Measurements from ENCODE around the gene HIF1AN.
"Not testable (repeated sequence)": the region's sequence is repeated elsewhere in the genome, so short reads cannot be mapped to it uniquely, and the experiment has no call there.

The HIF1AN gene

DNA sequence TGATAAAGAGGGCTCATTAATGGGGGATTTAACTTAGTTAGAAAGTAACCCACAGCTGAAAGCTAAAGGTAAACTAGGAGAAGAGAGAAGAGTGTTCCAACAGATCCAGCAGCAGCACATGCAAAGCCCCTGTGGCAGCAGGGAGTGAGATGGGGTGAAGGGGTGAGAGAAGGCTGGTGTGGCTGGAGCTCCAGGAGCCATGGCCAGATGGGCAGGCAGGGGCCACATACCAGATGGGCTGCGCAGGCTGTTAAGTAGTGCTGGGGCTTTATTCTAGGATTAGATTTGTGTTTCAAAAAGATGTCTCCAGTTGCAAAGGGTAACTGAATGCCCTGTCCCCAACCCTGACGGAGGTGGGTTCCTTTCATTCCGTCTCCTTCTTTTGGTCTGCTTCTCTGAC is 33.2 kb downstream of the HIF1AN start:
- Histone ChIP-seq H3K79me2 (no peaks in the 10 kb centered on the region), H3K27ac (no peak overlapping the region), H3K36me3 (ENCODE audit: control insufficient read depth, insufficient read depth, low read length) (no peaks in the 10 kb centered on the region), H3K4me1 (no peaks in the 10 kb centered on the region), H2AFZ (no peak overlapping the region), H3K9ac (no peak overlapping the region), H3K27me3 (ENCODE audit: control insufficient read depth, insufficient read depth, low read length) (no peaks in the 10 kb centered on the region), H3K9me3 (ENCODE audit: control insufficient read depth, low read length) (no peaks in the 10 kb centered on the region), H3K4me2 (ENCODE audit: low read length) (no peak overlapping the region), H3K4me3 (ENCODE audit: low read depth, low read length) (no peak overlapping the region)
- TF ChIP-seq, protein P1, sequence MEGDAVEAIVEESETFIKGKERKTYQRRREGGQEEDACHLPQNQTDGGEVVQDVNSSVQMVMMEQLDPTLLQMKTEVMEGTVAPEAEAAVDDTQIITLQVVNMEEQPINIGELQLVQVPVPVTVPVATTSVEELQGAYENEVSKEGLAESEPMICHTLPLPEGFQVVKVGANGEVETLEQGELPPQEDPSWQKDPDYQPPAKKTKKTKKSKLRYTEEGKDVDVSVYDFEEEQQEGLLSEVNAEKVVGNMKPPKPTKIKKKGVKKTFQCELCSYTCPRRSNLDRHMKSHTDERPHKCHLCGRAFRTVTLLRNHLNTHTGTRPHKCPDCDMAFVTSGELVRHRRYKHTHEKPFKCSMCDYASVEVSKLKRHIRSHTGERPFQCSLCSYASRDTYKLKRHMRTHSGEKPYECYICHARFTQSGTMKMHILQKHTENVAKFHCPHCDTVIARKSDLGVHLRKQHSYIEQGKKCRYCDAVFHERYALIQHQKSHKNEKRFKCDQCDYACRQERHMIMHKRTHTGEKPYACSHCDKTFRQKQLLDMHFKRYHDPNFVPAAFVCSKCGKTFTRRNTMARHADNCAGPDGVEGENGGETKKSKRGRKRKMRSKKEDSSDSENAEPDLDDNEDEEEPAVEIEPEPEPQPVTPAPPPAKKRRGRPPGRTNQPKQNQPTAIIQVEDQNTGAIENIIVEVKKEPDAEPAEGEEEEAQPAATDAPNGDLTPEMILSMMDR (IDR thresholded peaks at IDR 0.05), result no peak

DNA sequence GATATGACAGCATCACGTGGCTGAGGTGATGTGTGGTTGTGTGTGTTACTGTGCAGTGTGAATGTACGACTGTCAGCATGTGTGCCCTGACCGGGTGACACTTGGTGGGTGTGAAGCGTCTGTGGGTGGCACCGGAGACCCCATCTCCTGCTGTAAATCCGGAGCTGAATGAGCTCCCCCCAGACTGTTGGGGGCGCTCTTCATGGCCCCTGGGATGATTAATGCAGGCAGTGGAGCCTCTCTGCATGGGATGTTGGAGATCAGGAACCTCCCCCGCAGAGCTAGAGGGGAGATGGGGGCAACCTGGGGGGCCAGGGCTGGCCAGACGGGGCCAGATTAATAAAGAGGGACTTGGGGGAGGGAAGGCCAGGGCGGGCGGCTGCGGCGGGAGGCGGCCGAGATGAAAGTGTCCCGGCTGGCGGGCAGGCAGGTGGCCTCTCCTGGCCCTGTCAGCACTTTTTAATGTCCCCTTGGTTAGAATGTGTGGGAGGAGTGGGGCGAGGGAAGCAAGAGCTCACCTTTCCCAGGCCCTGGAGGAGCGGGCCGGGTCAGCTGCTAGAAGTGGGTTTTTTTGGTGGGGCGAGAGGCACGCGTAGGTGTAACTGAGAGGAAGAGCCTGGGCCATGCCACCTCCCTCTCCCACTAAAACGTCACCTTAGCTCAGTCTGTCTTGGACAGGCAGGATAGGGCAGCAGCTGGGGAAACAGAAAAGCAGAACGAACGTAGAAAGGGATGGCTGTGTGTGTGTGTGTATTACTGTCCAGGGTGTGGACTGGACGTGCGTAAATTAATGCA is 34.1 kb downstream of the HIF1AN start:
- H3K9me3 ChIP-seq (ENCODE audit: control insufficient read depth, low read length), result no peaks in the 10 kb centered on the region
- no peaks in the 10 kb centered on the region for H3K27me3 ChIP-seq (ENCODE audit: control insufficient read depth, insufficient read depth, low read length)
- no peak overlapping the region for H3K9ac ChIP-seq
- H2AFZ ChIP-seq, result peak overlapping the region; percentile 67
- no peaks in the 10 kb centered on the region for H3K4me1 ChIP-seq
- TF ChIP-seq, protein P1 (IDR thresholded peaks at IDR 0.05), result no peak
- no peak overlapping the region for H3K27ac ChIP-seq
- H3K4me2 ChIP-seq (ENCODE audit: low read length), result no peak overlapping the region
- H3K36me3 ChIP-seq (ENCODE audit: control insufficient read depth, insufficient read depth, low read length), result no peaks in the 10 kb centered on the region
- H3K4me3 ChIP-seq (ENCODE audit: low read depth, low read length), result no peak overlapping the region
- no peaks in the 10 kb centered on the region for H3K79me2 ChIP-seq

DNA sequence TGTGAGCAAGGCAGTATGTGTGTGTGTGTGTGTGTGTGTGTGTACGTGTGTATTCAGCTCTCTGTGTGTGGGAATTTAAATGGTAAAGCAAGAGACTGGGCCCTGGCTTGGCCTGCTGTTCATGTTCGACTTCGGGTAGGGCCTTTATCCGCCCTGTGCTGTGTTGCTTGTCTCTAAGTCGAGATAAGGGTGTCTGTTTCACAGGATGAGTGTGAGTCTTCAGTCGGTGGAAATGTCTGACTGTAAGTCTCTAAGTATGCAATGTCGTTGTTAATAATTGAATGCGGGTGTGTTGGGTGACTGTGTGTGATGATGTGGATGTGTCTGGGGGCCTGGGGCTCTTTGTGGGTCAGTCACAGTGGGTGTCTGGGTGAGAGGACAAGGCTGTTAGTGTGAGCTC is 34.8 kb downstream of the HIF1AN start:
- H3K27me3 ChIP-seq (ENCODE audit: control insufficient read depth, insufficient read depth, low read length), result no peaks in the 10 kb centered on the region
- H3K4me3 ChIP-seq (ENCODE audit: low read depth, low read length), result no peak overlapping the region
- TF ChIP-seq, protein P1 (IDR thresholded peaks at IDR 0.05), result no peak

DNA sequence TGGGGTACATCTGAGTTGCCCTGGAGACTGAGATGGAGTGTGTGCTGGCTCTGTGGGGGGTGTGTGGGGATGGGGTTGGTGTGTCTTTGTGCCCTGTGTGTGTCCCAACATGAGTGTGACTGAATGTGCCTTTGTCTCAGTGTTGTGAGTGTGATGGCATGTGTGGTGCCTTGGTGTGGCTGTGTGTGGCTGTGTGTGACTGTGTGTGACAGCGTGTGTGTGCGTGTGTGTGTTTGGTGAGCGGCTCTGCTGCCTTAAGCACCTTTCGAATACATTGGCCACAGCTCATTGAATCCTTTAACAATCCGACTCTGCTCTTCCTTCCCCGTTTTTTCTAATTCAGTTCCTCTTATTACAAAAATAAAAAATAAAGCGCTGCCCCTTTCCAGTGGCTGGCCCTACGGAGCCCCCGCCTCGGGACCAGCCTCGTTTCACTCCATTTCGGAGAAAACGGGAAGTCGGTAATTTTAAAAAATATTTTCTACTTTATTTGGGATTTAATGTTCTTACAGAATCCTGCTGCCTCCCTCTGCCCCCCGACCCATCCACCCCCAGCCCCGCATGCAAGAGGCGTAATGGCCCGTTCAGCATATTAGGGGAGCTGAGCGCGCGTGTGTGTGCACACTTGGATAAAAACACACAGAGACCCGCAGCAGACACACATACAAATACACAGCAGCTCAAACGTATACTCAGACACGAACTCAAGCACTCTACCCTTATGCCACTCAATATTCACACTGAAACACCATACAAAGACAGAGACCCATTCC is 35.5 kb downstream of the HIF1AN start:
- Histone ChIP-seq H3K9me3 (ENCODE audit: control insufficient read depth, low read length) (no peaks in the 10 kb centered on the region), H3K27me3 (ENCODE audit: control insufficient read depth, insufficient read depth, low read length) (no peaks in the 10 kb centered on the region), H3K9ac (no peak overlapping the region), H2AFZ (no peak overlapping the region), H3K4me1 (no peaks in the 10 kb centered on the region), H3K4me3 (ENCODE audit: low read depth, low read length) (no peak overlapping the region), H3K79me2 (no peaks in the 10 kb centered on the region), H3K27ac (no peak overlapping the region), H3K36me3 (ENCODE audit: control insufficient read depth, insufficient read depth, low read length) (no peaks in the 10 kb centered on the region), H3K4me2 (ENCODE audit: low read length) (no peak overlapping the region)
- TF ChIP-seq, protein P1 (IDR thresholded peaks at IDR 0.05), result no peak

More for the DNA sequence above, 34.8 kb downstream of the HIF1AN start:
- Histone ChIP-seq H3K27ac (no peak overlapping the region), H3K36me3 (ENCODE audit: control insufficient read depth, insufficient read depth, low read length) (no peaks in the 10 kb centered on the region), H3K4me1 (no peaks in the 10 kb centered on the region), H3K9ac (no peak overlapping the region), H2AFZ (no peak overlapping the region), H3K4me2 (ENCODE audit: low read length) (no peak overlapping the region), H3K79me2 (no peaks in the 10 kb centered on the region), H3K9me3 (ENCODE audit: control insufficient read depth, low read length) (no peaks in the 10 kb centered on the region)

DNA sequence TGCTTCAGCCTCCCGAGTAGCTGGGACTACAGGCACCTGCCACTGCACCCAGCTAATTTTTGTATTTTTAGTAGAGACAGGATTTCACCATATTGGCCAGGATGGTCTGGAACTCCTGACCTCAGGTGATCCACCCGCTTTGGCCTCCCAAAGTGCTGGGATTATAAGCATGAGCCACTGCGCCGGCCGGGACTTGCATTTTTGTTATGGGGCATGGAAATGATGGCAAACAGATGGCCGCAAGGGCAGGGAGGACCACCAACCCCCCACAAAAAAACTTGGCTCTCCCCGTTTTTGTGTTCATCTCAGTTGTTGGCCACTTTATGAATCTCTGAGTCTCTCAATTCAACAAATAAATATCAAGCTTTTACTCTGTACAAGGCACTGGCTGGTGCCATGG is 39.4 kb downstream of the HIF1AN start:
- H3K4me2 ChIP-seq (ENCODE audit: low read length); H3K36me3 ChIP-seq (ENCODE audit: control insufficient read depth, insufficient read depth, low read length); H3K4me1 ChIP-seq; H3K27ac ChIP-seq; H3K9ac ChIP-seq; H3K27me3 ChIP-seq (ENCODE audit: control insufficient read depth, insufficient read depth, low read length); H2AFZ ChIP-seq; H3K79me2 ChIP-seq; H3K9me3 ChIP-seq (ENCODE audit: control insufficient read depth, low read length); H3K4me3 ChIP-seq (ENCODE audit: low read depth, low read length): not testable (repeated sequence)

All from parathyroid adenoma (tissue), 2 donors.